Esophagus muscularis mucosa (tissue), 4 donors: ENCODE data around the gene SESTD1.

ENCODE experiments used
- CTCF ChIP-seq, 3 experiments: fragments of 200-600 bp in 2 of 3; fragments of 450-650 bp in 1 of 3; sonication (generic) in 2 of 3; IDR thresholded peaks; one replicate each; pipeline ENCODE4 v1.5.1; 2017 to 2019; ENCODE audit warnings: antibody characterized with exemption in 3 of 3, mild to moderate bottlenecking in 2 of 3, moderate library complexity in 1 of 3
- EP300 ChIP-seq: sonication (generic); formaldehyde crosslinking; IDR thresholded peaks from one replicate; pipeline ENCODE4 v1.6.1; 2017; ENCODE audit warnings: antibody characterized with exemption
- POLR2A ChIP-seq: fragments of 450-650 bp; IDR thresholded peaks from one replicate; pipeline ENCODE4 v1.6.1; 2017; ENCODE audit warnings: antibody characterized with exemption, moderate library complexity, mild to moderate bottlenecking, low read depth
- POLR2AphosphoS5 ChIP-seq, 2 donors: sonication (generic); formaldehyde crosslinking; IDR thresholded peaks; one replicate each; pipeline ENCODE4 v1.6.1; 2017; ENCODE audit warnings: antibody characterized with exemption in 2 of 2

GRCh38 chr2:179313057-179313456 is 48.4 kb upstream of the SESTD1 start:
- no peak for TF ChIP-seq CTCF (IDR thresholded peaks at IDR 0.05)
- TF ChIP-seq POLR2A, result no peak
- no peak for TF ChIP-seq POLR2AphosphoS5 (IDR thresholded peaks at IDR 0.05)
- TF ChIP-seq EP300, result no peak
